WTC11 (cell line): ENCODE measurements around the gene USP34. TPM values are rescaled to one million over a fixed set of nuclear protein-coding genes. Genes with fewer than 3 reads are reported as not detected.

Experiments
- ATAC-seq: fragments of 200-7000 bp; cut with Tn5 transposase; 2 replicates; pipeline ENCODE4 v1.10.0; 2021; ENCODE audit warnings: mild to moderate bottlenecking, moderate library complexity
- Bru-seq: library from RNA; stranded (reverse); fragments of 400-500 nt; gene quantifications from one replicate; lab custom pipeline; 2021; lab: Mats Ljungman, UMichigan
- CTCF ChIA-PET: fragments of 300-600 bp; sonication (Branson Sonifier 250); formaldehyde crosslinking; loops from one replicate; lab custom pipeline; 2021; ENCODE audit warnings: antibody characterized with exemption; lab: Charles Lee
- POLR2A ChIA-PET: fragments of 350-600 bp; sonication (Branson Sonifier 250); formaldehyde crosslinking; loops from one replicate; lab custom pipeline; 2021; ENCODE audit warnings: antibody characterized with exemption; lab: Charles Lee
- DNase-seq: peaks from one replicate; pipeline ENCODE4 v3.0.0; 2021; ENCODE audit warnings: low spot score
- H3K27ac Mint-ChIP-seq: 2 replicates; pipeline ENCODE4 v1.8.0; 2021; ENCODE audit warnings: mixed read lengths
- H3K27me3 Mint-ChIP-seq: 2 replicates; pipeline ENCODE4 v1.8.0; 2021; ENCODE audit warnings: low read depth, mild to moderate bottlenecking, moderate library complexity, mixed read lengths
- H3K36me3 Mint-ChIP-seq: 2 replicates; pipeline ENCODE4 v1.8.0; 2021; ENCODE audit warnings: mixed read lengths
- H3K4me1 Mint-ChIP-seq: 2 replicates; pipeline ENCODE4 v1.8.0; 2022; ENCODE audit warnings: mixed read lengths
- H3K4me3 Mint-ChIP-seq: 2 replicates; pipeline ENCODE4 v1.8.0; 2021; ENCODE audit warnings: mild to moderate bottlenecking, moderate library complexity, mixed read lengths
- H3K9me3 Mint-ChIP-seq: 2 replicates; pipeline ENCODE4 v1.8.0; 2021; ENCODE audit warnings: mixed read lengths
- FOXP1 ChIP-seq: sonication (generic); formaldehyde crosslinking; IDR thresholded peaks from 2 replicates; pipeline ENCODE4 v1.8.0; 2022; ENCODE audit warnings: missing genetic modification reagents, mild to moderate bottlenecking, moderate library complexity, borderline replicate concordance
- GRHL2 ChIP-seq: fragments of 250-450 bp; sonication (Bioruptor Pico); IDR thresholded peaks from 2 replicates; pipeline ENCODE4 v1.8.0; 2022; ENCODE audit warnings: mild to moderate bottlenecking, moderate library complexity; ENCODE audit not compliant: insufficient replicate concordance, severe bottlenecking
- NFE2L1 ChIP-seq: sonication (generic); formaldehyde crosslinking; IDR thresholded peaks from 2 replicates; pipeline ENCODE4 v1.8.1; 2023; ENCODE audit warnings: missing genetic modification reagents
- NFYB ChIP-seq: sonication (generic); formaldehyde crosslinking; conservative IDR thresholded peaks from 2 replicates; pipeline ENCODE4 v1.8.0; 2022; ENCODE audit warnings: low read depth, missing genetic modification reagents
- RELA ChIP-seq: sonication (generic); formaldehyde crosslinking; IDR thresholded peaks from 2 replicates; pipeline ENCODE4 v1.8.1; 2022; ENCODE audit warnings: missing genetic modification reagents, mild to moderate bottlenecking, borderline replicate concordance
- SMAD3 ChIP-seq: sonication (generic); formaldehyde crosslinking; IDR thresholded peaks from 2 replicates; pipeline ENCODE4 v1.8.0; 2022; ENCODE audit warnings: missing genetic modification reagents, mild to moderate bottlenecking, borderline replicate concordance
- SP1 ChIP-seq: sonication (generic); formaldehyde crosslinking; conservative IDR thresholded peaks from 2 replicates; pipeline ENCODE4 v1.8.1; 2022; ENCODE audit warnings: missing genetic modification reagents
- TEAD4 ChIP-seq: sonication (generic); formaldehyde crosslinking; IDR thresholded peaks from 2 replicates; pipeline ENCODE4 v1.8.0; 2022; ENCODE audit warnings: mild to moderate bottlenecking, missing genetic modification reagents
- ZBTB21 ChIP-seq: sonication (generic); formaldehyde crosslinking; IDR thresholded peaks from 2 replicates; pipeline ENCODE4 v1.8.1; 2023; ENCODE audit warnings: mild to moderate bottlenecking, missing genetic modification reagents, borderline replicate concordance
- ZNF416 ChIP-seq: fragments of 250-450 bp; sonication (Bioruptor Pico); IDR thresholded peaks from 2 replicates; pipeline ENCODE4 v1.9.0; 2021; ENCODE audit warnings: mild to moderate bottlenecking, inconsistent platforms
- long read RNA-seq, 3 experiments: library from RNA in 1 of 3; library from capped mRNA in 1 of 3; library from polyadenylated mRNA in 1 of 3; unstranded in 2 of 3; stranded (forward) in 1 of 3; transcript quantifications; one replicate each; pipeline ENCODE4 v2.0.0, GENCODE V29; 2021
- total RNA-seq: library from RNA; stranded (reverse); gene quantifications from 3 replicates; pipeline ENCODE4 v1.2.3, GENCODE V29; 2021
- TF ChIP-seq, protein P1 (sequence below): sonication (generic); formaldehyde crosslinking; IDR thresholded peaks from 2 replicates; pipeline ENCODE4 v1.8.1; 2022; ENCODE audit warnings: missing genetic modification reagents, borderline replicate concordance
- TF ChIP-seq, protein P2 (sequence below): sonication (generic); formaldehyde crosslinking; IDR thresholded peaks from 2 replicates; pipeline ENCODE4 v1.8.0; 2022; ENCODE audit warnings: mild to moderate bottlenecking, missing genetic modification reagents
- TF ChIP-seq, protein P3 (sequence below): sonication (generic); formaldehyde crosslinking; IDR thresholded peaks from 2 replicates; pipeline ENCODE4 v1.8.1; 2023; ENCODE audit warnings: mild to moderate bottlenecking, missing genetic modification reagents
- TF ChIP-seq, protein P4 (sequence below): fragments of 250-450 bp; sonication (Bioruptor Pico); conservative IDR thresholded peaks from 2 replicates; pipeline ENCODE4 v1.9.0; 2021; ENCODE audit warnings: mild to moderate bottlenecking
- TF ChIP-seq, protein P5 (sequence below): sonication (generic); formaldehyde crosslinking; IDR thresholded peaks from 2 replicates; pipeline ENCODE4 v1.8.0; 2022; ENCODE audit warnings: mild to moderate bottlenecking, missing genetic modification reagents
- TF ChIP-seq, protein P6 (sequence below): fragments of 250-450 bp; sonication (Bioruptor Pico); IDR thresholded peaks from 2 replicates; pipeline ENCODE4 v1.9.0; 2021; ENCODE audit warnings: mild to moderate bottlenecking, borderline replicate concordance

Gene USP34, protein sequence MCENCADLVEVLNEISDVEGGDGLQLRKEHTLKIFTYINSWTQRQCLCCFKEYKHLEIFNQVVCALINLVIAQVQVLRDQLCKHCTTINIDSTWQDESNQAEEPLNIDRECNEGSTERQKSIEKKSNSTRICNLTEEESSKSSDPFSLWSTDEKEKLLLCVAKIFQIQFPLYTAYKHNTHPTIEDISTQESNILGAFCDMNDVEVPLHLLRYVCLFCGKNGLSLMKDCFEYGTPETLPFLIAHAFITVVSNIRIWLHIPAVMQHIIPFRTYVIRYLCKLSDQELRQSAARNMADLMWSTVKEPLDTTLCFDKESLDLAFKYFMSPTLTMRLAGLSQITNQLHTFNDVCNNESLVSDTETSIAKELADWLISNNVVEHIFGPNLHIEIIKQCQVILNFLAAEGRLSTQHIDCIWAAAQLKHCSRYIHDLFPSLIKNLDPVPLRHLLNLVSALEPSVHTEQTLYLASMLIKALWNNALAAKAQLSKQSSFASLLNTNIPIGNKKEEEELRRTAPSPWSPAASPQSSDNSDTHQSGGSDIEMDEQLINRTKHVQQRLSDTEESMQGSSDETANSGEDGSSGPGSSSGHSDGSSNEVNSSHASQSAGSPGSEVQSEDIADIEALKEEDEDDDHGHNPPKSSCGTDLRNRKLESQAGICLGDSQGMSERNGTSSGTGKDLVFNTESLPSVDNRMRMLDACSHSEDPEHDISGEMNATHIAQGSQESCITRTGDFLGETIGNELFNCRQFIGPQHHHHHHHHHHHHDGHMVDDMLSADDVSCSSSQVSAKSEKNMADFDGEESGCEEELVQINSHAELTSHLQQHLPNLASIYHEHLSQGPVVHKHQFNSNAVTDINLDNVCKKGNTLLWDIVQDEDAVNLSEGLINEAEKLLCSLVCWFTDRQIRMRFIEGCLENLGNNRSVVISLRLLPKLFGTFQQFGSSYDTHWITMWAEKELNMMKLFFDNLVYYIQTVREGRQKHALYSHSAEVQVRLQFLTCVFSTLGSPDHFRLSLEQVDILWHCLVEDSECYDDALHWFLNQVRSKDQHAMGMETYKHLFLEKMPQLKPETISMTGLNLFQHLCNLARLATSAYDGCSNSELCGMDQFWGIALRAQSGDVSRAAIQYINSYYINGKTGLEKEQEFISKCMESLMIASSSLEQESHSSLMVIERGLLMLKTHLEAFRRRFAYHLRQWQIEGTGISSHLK (N-terminal part only)
- total RNA-seq (87.4 to 96.2 TPM (median 92.3 TPM) in 3 replicates), Bru-seq, nascent RNA (percentile 83 among the genes with signal in this experiment)
- long read RNA-seq, experiment 1, partial matches to known transcripts, result 105 of 136 reads
- long read RNA-seq, experiment 1, other reads (novel, unspliced or antisense), result 31 of 136 reads
- long read RNA-seq, experiment 2, full-length matches to known transcripts, result 1 of 54 reads
- long read RNA-seq, experiment 2, partial matches to known transcripts, result 26 of 54 reads
- long read RNA-seq, experiment 2, other reads (novel, unspliced or antisense), result 27 of 54 reads
- long read RNA-seq, experiment 3, partial matches to known transcripts, result 3 of 4 reads
- long read RNA-seq, experiment 3, other reads (novel, unspliced or antisense), result 1 of 4 reads

DNA sequence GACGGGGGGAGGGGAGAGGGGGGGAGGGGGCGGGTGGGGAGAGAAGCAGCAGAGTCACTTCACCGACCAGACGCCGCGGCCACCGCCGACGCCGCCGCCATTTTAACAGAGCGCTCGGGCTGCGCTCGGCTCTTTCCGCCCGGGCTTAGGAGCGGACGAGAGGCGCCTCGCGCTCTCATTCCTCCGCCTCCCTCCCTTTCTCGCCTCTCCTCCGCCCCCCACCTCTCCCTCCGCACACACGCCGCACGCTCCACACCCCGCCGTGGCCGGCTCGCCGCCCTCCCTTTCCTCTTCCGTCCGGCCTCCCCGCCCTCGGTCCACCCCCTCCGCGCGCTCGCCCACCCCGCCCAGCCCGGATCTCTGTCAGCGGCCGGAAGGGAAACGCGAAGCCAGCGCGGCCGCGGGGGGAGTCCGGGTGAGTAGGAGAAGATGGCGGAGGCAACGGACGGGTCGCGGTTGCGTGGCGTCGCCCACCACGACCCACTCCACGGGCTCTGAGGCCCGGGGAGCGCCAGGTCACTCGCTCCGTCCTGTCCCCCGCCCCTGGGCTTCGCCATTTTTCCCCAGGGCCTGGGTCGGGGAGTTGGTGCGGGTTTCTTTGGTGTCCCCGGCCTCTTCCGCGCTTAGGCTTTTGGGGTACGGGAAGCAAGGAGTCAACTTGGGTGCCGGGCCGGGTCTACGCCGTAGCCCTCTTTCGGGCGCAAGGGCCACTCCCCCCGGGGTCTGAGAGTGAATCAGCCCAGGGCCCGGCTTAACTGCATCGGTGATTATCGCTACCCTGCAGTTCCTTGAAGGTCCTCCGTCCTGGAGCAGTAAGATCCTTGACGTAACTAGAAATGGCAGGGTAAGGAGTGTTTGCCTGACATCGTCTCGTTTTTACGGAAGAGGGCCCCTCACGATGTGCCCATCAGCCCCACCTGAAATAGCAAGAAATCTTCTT is at the start of gene USP34:
USP34 (minus strand) TSS at position 123 of the 940 bp plus-strand sequence. CDS start 395 bp downstream, outside the sequence.
- CTCF ChIA-PET, result no interaction called here
- Mint-ChIP-seq H3K4me3 (peak within 1 kb of the TSS; percentile 93), H3K4me1 (peaks cover 26% of the 10 kb centered on the region), H3K27me3 (no peaks in the 10 kb centered on the region), H3K27ac (peak within 1 kb of the TSS; percentile 98), H3K9me3 (no peaks in the 10 kb centered on the region; the same call in 1 of the 2 replicates), H3K36me3 (peaks cover 20% of the 10 kb centered on the region)
- POLR2A ChIA-PET, result interaction anchor here (1.1 kb wide), 1 partner anchor 9 kb away, joined by 4 read pairs; no protein-coding TSS in a partner anchor
- DNase-seq, result peak; percentile 90
- ATAC-seq, result peak; percentile 88
- TF ChIP-seq NFYB, result no peak
- TF ChIP-seq SP1, result peak; percentile 50
- no peak; the same call in 1 of the 2 replicates for TF ChIP-seq RELA (CRISPR knock-in tag)
- TF ChIP-seq, protein P1, sequence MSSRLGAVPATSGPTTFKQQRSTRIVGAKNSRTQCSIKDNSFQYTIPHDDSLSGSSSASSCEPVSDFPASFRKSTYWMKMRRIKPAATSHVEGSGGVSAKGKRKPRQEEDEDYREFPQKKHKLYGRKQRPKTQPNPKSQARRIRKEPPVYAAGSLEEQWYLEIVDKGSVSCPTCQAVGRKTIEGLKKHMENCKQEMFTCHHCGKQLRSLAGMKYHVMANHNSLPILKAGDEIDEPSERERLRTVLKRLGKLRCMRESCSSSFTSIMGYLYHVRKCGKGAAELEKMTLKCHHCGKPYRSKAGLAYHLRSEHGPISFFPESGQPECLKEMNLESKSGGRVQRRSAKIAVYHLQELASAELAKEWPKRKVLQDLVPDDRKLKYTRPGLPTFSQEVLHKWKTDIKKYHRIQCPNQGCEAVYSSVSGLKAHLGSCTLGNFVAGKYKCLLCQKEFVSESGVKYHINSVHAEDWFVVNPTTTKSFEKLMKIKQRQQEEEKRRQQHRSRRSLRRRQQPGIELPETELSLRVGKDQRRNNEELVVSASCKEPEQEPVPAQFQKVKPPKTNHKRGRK (CRISPR knock-in tag), result no peak
- no peak for TF ChIP-seq FOXP1
- TF ChIP-seq, protein P2, sequence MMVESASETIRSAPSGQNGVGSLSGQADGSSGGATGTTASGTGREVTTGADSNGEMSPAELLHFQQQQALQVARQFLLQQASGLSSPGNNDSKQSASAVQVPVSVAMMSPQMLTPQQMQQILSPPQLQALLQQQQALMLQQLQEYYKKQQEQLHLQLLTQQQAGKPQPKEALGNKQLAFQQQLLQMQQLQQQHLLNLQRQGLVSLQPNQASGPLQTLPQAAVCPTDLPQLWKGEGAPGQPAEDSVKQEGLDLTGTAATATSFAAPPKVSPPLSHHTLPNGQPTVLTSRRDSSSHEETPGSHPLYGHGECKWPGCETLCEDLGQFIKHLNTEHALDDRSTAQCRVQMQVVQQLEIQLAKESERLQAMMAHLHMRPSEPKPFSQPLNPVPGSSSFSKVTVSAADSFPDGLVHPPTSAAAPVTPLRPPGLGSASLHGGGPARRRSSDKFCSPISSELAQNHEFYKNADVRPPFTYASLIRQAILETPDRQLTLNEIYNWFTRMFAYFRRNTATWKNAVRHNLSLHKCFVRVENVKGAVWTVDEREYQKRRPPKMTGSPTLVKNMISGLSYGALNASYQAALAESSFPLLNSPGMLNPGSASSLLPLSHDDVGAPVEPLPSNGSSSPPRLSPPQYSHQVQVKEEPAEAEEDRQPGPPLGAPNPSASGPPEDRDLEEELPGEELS (CRISPR knock-in tag), result peak; percentile 55; the same call in 1 of the 2 replicates
- TF ChIP-seq, protein P3, sequence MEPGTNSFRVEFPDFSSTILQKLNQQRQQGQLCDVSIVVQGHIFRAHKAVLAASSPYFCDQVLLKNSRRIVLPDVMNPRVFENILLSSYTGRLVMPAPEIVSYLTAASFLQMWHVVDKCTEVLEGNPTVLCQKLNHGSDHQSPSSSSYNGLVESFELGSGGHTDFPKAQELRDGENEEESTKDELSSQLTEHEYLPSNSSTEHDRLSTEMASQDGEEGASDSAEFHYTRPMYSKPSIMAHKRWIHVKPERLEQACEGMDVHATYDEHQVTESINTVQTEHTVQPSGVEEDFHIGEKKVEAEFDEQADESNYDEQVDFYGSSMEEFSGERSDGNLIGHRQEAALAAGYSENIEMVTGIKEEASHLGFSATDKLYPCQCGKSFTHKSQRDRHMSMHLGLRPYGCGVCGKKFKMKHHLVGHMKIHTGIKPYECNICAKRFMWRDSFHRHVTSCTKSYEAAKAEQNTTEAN (CRISPR knock-in tag), result 0 out of 2 replicates have a peak, but pooled peaks have one; percentile 29
- TF ChIP-seq ZNF416 (CRISPR knock-in tag), result no peak
- no peak for TF ChIP-seq TEAD4 (CRISPR knock-in tag)
- TF ChIP-seq, protein P4, sequence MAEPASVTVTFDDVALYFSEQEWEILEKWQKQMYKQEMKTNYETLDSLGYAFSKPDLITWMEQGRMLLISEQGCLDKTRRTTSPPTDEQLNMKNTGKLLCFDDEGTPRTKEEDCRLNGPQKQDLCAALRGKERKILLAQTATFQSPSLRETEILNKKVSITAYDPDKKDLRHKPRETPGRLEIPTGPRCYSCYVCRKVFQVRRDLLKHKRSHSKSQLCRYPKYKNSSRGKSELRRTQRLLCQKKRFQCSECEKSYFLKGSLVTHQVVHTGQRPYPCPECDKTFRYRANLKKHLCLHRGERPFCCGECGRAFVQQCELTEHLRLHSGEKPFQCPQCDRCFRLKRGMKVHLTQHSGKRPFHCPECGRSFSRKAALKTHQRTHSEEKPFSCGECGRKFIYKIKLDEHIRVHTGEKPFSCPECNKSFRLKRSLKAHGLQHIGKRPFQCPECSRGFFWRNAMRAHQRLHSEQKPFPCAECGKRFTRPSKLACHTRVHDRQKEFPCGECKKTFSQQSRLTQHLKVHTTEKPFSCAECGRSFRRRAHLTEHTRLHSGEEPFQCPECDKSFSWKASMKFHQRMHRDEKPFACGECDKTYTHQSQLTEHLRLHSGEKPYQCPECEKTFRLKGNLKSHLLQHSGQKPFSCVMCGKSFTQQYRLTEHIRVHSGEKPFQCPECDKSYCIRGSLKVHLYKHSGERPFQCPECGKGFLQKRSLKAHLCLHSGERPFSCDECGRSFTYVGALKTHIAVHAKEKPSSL, result no peak
- TF ChIP-seq, protein P5, sequence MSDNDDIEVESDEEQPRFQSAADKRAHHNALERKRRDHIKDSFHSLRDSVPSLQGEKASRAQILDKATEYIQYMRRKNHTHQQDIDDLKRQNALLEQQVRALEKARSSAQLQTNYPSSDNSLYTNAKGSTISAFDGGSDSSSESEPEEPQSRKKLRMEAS (CRISPR knock-in tag), result peak; percentile 24; the same call in 1 of the 2 replicates
- TF ChIP-seq SMAD3, result no peak
- TF ChIP-seq GRHL2 (CRISPR knock-in tag), result no peak
- TF ChIP-seq NFE2L1, result no peak
- TF ChIP-seq ZBTB21 (CRISPR knock-in tag), result no peak
- TF ChIP-seq, protein P6, sequence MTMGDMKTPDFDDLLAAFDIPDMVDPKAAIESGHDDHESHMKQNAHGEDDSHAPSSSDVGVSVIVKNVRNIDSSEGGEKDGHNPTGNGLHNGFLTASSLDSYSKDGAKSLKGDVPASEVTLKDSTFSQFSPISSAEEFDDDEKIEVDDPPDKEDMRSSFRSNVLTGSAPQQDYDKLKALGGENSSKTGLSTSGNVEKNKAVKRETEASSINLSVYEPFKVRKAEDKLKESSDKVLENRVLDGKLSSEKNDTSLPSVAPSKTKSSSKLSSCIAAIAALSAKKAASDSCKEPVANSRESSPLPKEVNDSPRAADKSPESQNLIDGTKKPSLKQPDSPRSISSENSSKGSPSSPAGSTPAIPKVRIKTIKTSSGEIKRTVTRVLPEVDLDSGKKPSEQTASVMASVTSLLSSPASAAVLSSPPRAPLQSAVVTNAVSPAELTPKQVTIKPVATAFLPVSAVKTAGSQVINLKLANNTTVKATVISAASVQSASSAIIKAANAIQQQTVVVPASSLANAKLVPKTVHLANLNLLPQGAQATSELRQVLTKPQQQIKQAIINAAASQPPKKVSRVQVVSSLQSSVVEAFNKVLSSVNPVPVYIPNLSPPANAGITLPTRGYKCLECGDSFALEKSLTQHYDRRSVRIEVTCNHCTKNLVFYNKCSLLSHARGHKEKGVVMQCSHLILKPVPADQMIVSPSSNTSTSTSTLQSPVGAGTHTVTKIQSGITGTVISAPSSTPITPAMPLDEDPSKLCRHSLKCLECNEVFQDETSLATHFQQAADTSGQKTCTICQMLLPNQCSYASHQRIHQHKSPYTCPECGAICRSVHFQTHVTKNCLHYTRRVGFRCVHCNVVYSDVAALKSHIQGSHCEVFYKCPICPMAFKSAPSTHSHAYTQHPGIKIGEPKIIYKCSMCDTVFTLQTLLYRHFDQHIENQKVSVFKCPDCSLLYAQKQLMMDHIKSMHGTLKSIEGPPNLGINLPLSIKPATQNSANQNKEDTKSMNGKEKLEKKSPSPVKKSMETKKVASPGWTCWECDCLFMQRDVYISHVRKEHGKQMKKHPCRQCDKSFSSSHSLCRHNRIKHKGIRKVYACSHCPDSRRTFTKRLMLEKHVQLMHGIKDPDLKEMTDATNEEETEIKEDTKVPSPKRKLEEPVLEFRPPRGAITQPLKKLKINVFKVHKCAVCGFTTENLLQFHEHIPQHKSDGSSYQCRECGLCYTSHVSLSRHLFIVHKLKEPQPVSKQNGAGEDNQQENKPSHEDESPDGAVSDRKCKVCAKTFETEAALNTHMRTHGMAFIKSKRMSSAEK (CRISPR knock-in tag), result no peak
